HepG2 (cell line): ENCODE results near the gene MYRFL. TPM values are rescaled to one million over a fixed set of nuclear protein-coding genes. Genes with fewer than 3 reads are reported as not detected.

Source experiments
- ATAC-seq: fragments of 200-7000 bp; cut with Tn5 transposase; 3 replicates; pipeline ENCODE4 v1.9.1; 2020; ENCODE audit warnings: mild to moderate bottlenecking, moderate library complexity
- BruUV-seq: library from RNA; stranded (reverse); fragments of 400-500 nt; replicated peaks from 2 replicates; lab custom pipeline; 2021; lab: Mats Ljungman, UMichigan
- CTCF ChIA-PET: fragments of 300-600 bp; formaldehyde crosslinking; extraction: SDS; loops from one replicate; lab custom pipeline; 2021; ENCODE audit warnings: low total read pairs, inconsistent platforms, low intra/inter-chr PET ratio; lab: Yijun Ruan, JAX
- POLR2A ChIA-PET: fragments of 350-600 bp; sonication (Branson Sonifier 250); formaldehyde crosslinking; loops from one replicate; lab custom pipeline; 2020; ENCODE audit warnings: antibody characterized with exemption, inconsistent platforms; lab: Yijun Ruan, JAX
- DNase-seq: peaks from one replicate; pipeline ENCODE4 v3.0.0-alpha.2; 2015; ENCODE audit warnings: low spot score
- FAIRE-seq: peaks from 3 replicates; lab custom pipeline; 2011; peaks lifted over from hg19 to GRCh38; lab: Jason Lieb, UNC
- H2AFZ ChIP-seq: one replicate; pipeline ENCODE4 v1.6.1; 2011; ENCODE audit warnings: low read length, inconsistent platforms
- H3K27ac ChIP-seq: fragments of 300-600 bp; 3 replicates; pipeline ENCODE4 v1.8.0; 2011; ENCODE audit warnings: mixed run types, mild to moderate bottlenecking, mixed read lengths, low read length, inconsistent platforms; ENCODE audit not compliant: insufficient read depth; ENCODE audit errors: extremely low read length
- H3K27me3 ChIP-seq, 2 experiments: fragments of 200-600 bp in 1 of 2; 2 replicates in 1 of 2; 3 replicates in 1 of 2; pipeline versions ENCODE4 v1.6.0 to v1.8.0; 2011; ENCODE audit warnings: low read length in 2 of 2, mild to moderate bottlenecking in 2 of 2, moderate library complexity in 2 of 2, inconsistent platforms in 1 of 2; ENCODE audit not compliant: insufficient read depth in 2 of 2, control insufficient read depth in 1 of 2
- H3K36me3 ChIP-seq, 2 experiments: fragments of 200-600 bp in 1 of 2; replicated peaks in 1 of 2; 2 replicates in 1 of 2; 3 replicates in 1 of 2; pipeline versions ENCODE4 v1.5.1 to v1.8.0; 2011; ENCODE audit warnings: low read length in 2 of 2, inconsistent platforms in 1 of 2; ENCODE audit not compliant: insufficient read depth in 2 of 2, control insufficient read depth in 1 of 2
- H3K4me1 ChIP-seq: 2 replicates; pipeline ENCODE4 v1.5.1; 2012; ENCODE audit warnings: low read length, inconsistent platforms; ENCODE audit not compliant: insufficient read depth
- H3K4me2 ChIP-seq: 2 replicates; pipeline ENCODE4 v1.6.0; 2011; ENCODE audit warnings: low read depth, low read length, inconsistent platforms
- H3K4me3 ChIP-seq, 3 experiments: fragments of 200-600 bp in 1 of 3; sonication (generic), shearing (Covaris generic) in 1 of 3; replicated peaks in 1 of 3; 2 replicates each; pipeline ENCODE4 v1.5.1; 2011 to 2016; ENCODE audit warnings: low read length in 3 of 3, inconsistent platforms in 2 of 3, low read depth in 2 of 3, mild to moderate bottlenecking in 2 of 3, control low read depth in 1 of 3, mixed read lengths in 1 of 3; ENCODE audit not compliant: insufficient read depth in 1 of 3
- H3K79me2 ChIP-seq: one replicate; pipeline ENCODE4 v1.6.1; 2011; ENCODE audit warnings: low read length, inconsistent platforms; ENCODE audit not compliant: insufficient read depth
- H3K9ac ChIP-seq: 2 replicates; pipeline ENCODE4 v1.6.0; 2011; ENCODE audit warnings: mild to moderate bottlenecking, low read depth, low read length, inconsistent platforms; ENCODE audit not compliant: insufficient read depth
- H3K9me3 ChIP-seq: 2 replicates; pipeline ENCODE4 v1.5.1; 2012; ENCODE audit warnings: mild to moderate bottlenecking, low read length
- H4K20me1 ChIP-seq: 2 replicates; pipeline ENCODE4 v1.6.0; 2011; ENCODE audit warnings: inconsistent platforms, mild to moderate bottlenecking, low read length, moderate library complexity; ENCODE audit not compliant: insufficient read depth
- AHR ChIP-seq: IDR thresholded peaks from 2 replicates; pipeline ENCODE4 v1.6.1; 2018; ENCODE audit warnings: missing genetic modification reagents, missing compliant biosample characterization
- AKNA ChIP-seq: sonication (generic); formaldehyde crosslinking; IDR thresholded peaks from 2 replicates; pipeline ENCODE4 v1.4.0; 2020; ENCODE audit warnings: missing genetic modification reagents, borderline replicate concordance
- ATF7 ChIP-seq, 2 experiments: fragments of 450-650 bp in 1 of 2; sonication (generic) in 1 of 2; formaldehyde crosslinking in 1 of 2; IDR thresholded peaks; 2 replicates each; pipeline versions ENCODE4 v1.4.0 to v1.6.1; 2016 to 2020; ENCODE audit warnings: antibody characterized with exemption in 1 of 2, mild to moderate bottlenecking in 1 of 2, missing genetic modification reagents in 1 of 2
- BATF2 ChIP-seq: sonication (generic); formaldehyde crosslinking; IDR thresholded peaks from 2 replicates; pipeline ENCODE4 v1.8.0; 2022; ENCODE audit warnings: mild to moderate bottlenecking, missing genetic modification reagents, moderate library complexity
- CCAR2 ChIP-seq: fragments of 200-400 bp; formaldehyde crosslinking; optimal IDR thresholded peaks from 2 replicates; pipeline ENCODE3; 2018; ENCODE audit warnings: low read depth, mild to moderate bottlenecking, low read length, moderate library complexity
- HMGXB4 ChIP-seq, 2 experiments: sonication (generic) in 1 of 2; formaldehyde crosslinking in 1 of 2; IDR thresholded peaks; 2 replicates each; pipeline versions ENCODE4 v1.4.0 to v1.6.1; 2018 to 2020; ENCODE audit warnings: missing genetic modification reagents in 2 of 2, borderline replicate concordance in 1 of 2, low read depth in 1 of 2, mild to moderate bottlenecking in 1 of 2, missing biosample characterization in 1 of 2
- HNRNPLL ChIP-seq: fragments of 200-400 bp; formaldehyde crosslinking; IDR thresholded peaks from 2 replicates; pipeline ENCODE4 v1.6.1; 2017; ENCODE audit warnings: mild to moderate bottlenecking, low read depth, low read length; ENCODE audit not compliant: poor library complexity, severe bottlenecking
- KDM3A ChIP-seq: IDR thresholded peaks from 2 replicates; pipeline ENCODE4 v1.6.1; 2018; ENCODE audit warnings: low read depth, missing compliant biosample characterization
- NFRKB ChIP-seq: fragments of 450-650 bp; IDR thresholded peaks from 2 replicates; pipeline ENCODE4 v1.6.1; 2017
- ZMYM3 ChIP-seq: sonication (generic); formaldehyde crosslinking; IDR thresholded peaks from 2 replicates; pipeline ENCODE4 v1.5.1; 2020; ENCODE audit warnings: mild to moderate bottlenecking, missing genetic modification reagents
- ZNF329 ChIP-seq: sonication (generic); formaldehyde crosslinking; IDR thresholded peaks from 2 replicates; pipeline ENCODE4 v1.9.0; 2021; ENCODE audit warnings: low read depth, mild to moderate bottlenecking, missing genetic modification reagents
- ZNF597 ChIP-seq: sonication (generic); formaldehyde crosslinking; IDR thresholded peaks from 2 replicates; pipeline ENCODE4 v1.5.0; 2020; ENCODE audit warnings: missing genetic modification reagents
- ZNF788 ChIP-seq: sonication (generic); formaldehyde crosslinking; IDR thresholded peaks from 2 replicates; pipeline ENCODE4 v1.5.0; 2020; ENCODE audit warnings: mild to moderate bottlenecking, missing genetic modification reagents, borderline replicate concordance
- WGBS: methylation state at CpG from one replicate; pipeline ENCODE4 v1.1.6; 2017; ENCODE audit warnings: low lambda C conversion rate; 5-methylcytosine and 5-hydroxymethylcytosine counted together
- in situ Hi-C: cut with HindIII; loops from 2 replicates; pipeline ENCODE4 v1.10.0; 2017; ENCODE audit warnings: low pct_unique_long_range_greater_than_20kb; ENCODE audit not compliant: extremely low pct_ligation_motif_present
- intact Hi-C: fragments of 100-400 bp; cut with micrococcal nuclease; formaldehyde crosslinking; loops from one replicate; pipeline ENCODE4 v1.10.0; 2022; ENCODE audit not compliant: unreplicated experiment
- polyA plus RNA-seq, 8 experiments: library from polyadenylated mRNA; depleted of rRNA in 3 of 8; stranded (reverse) in 7 of 8; unstranded in 1 of 8; fragments of >200 nt; fragmentation: Illumina TruSeq in 4 of 8; extraction: Trizol in 4 of 8; gene quantifications; 2 replicates each; pipeline versions ENCODE4 v1.2.1 to v1.2.3, GENCODE V29; 2011 to 2016; ENCODE audit warnings: low read depth in 4 of 8, missing spikeins in 1 of 8, mixed read lengths in 1 of 8; ENCODE audit not compliant: insufficient read depth in 1 of 8
- total RNA-seq, 5 experiments: library from RNA; depleted of rRNA; stranded (reverse); fragments of >200 nt; fragmentation: Illumina TruSeq; extraction: Trizol; gene quantifications; 2 replicates each; pipeline ENCODE4 v1.2.3, GENCODE V29; 2016; ENCODE audit warnings: low read depth in 1 of 5

The MYRFL gene
- total and polyA plus RNA-seq, 2 of the 13 experiments (the other 11 are each of a cell fraction or from before 2014, with no cell fraction given) = 0.09 to 0.11 TPM

GRCh38 chr12:69966409-69966808, 141.4 kb downstream of the MYRFL start:
- intact Hi-C loops = no loop called here
- ATAC-seq (no peak), DNase-seq (peak; percentile 3), FAIRE-seq (no peak)
- H3K4me3 ChIP-seq = no peak overlapping the region
- POLR2A ChIA-PET = no interaction called here
- H3K79me2 ChIP-seq = no peaks in the 10 kb centered on the region
- H4K20me1 ChIP-seq = no peaks in the 10 kb centered on the region
- no peak overlapping the region for H3K9ac ChIP-seq
- H2AFZ ChIP-seq = no peak overlapping the region
- no peak overlapping the region for H3K27ac ChIP-seq
- H3K36me3 ChIP-seq = no peaks in the 10 kb centered on the region
- 0% methylated on average over 1 of the region's 1 CpG for WGBS
- CTCF ChIA-PET = no interaction called here
- H3K27me3 ChIP-seq = peaks cover 0 to 2% of the 10 kb centered on the region in 2 experiments; a peak in 1 of 5 replicates
- in situ Hi-C loops = no loop called here
- BruUV-seq = no TSS peak
- no peaks in the 10 kb centered on the region for H3K9me3 ChIP-seq
- no peaks in the 10 kb centered on the region for H3K4me1 ChIP-seq
- H3K4me2 ChIP-seq = no peak overlapping the region
- TF ChIP-seq NFRKB = no peak
- no peak for TF ChIP-seq AHR
- no peak for TF ChIP-seq AKNA (CRISPR knock-in tag)
- TF ChIP-seq HNRNPLL = no peak
- TF ChIP-seq ZMYM3 (CRISPR knock-in tag) = no peak
- no peak for TF ChIP-seq ATF7 (IDR thresholded peaks at IDR 0.05)
- TF ChIP-seq ATF7 (CRISPR knock-in tag; IDR thresholded peaks at IDR 0.05) = no peak
- no peak for TF ChIP-seq ZNF788
- no peak for TF ChIP-seq ZNF329
- TF ChIP-seq ZNF597 (CRISPR knock-in tag) = no peak
- no peak for TF ChIP-seq KDM3A
- TF ChIP-seq CCAR2 = no peak
- no peak for TF ChIP-seq BATF2 (CRISPR knock-in tag)
- no peak for TF ChIP-seq HMGXB4 (CRISPR knock-in tag; IDR thresholded peaks at IDR 0.05; ENCODE audit: borderline replicate concordance in 1 of 2, low read depth in 1 of 2)
